Large intestine (tissue), 3 donors: ENCODE measurements around the gene CYP3A7. TPM values are rescaled to one million over a fixed set of nuclear protein-coding genes. Genes with fewer than 3 reads are reported as not detected.
"Not testable (repeated sequence)": the region's sequence is repeated elsewhere in the genome, so short reads cannot be mapped to it uniquely, and the experiment has no call there.

ENCODE experiments used
- DNase-seq, 2 donors: peaks; one replicate each; pipeline versions ENCODE4 v3.0.0 to v3.0.0-alpha.2; 2013
- H3K27ac ChIP-seq: one replicate; pipeline ENCODE4 v1.5.1; 2013; ENCODE audit warnings: low read length
- H3K27me3 ChIP-seq: 2 replicates; pipeline ENCODE4 v1.6.1; 2013; ENCODE audit warnings: low read length; ENCODE audit not compliant: control insufficient read depth, insufficient read depth
- H3K36me3 ChIP-seq: 2 replicates; pipeline ENCODE4 v1.6.1; 2013; ENCODE audit warnings: low read length; ENCODE audit not compliant: control insufficient read depth, insufficient read depth
- H3K4me1 ChIP-seq: one replicate; pipeline ENCODE4 v1.6.1; 2013; ENCODE audit warnings: low read length; ENCODE audit not compliant: control insufficient read depth, insufficient read depth
- H3K4me3 ChIP-seq: one replicate; pipeline ENCODE4 v1.5.1; 2013; ENCODE audit warnings: low read length
- H3K9me3 ChIP-seq: one replicate; pipeline ENCODE4 v1.6.1; 2013; ENCODE audit warnings: mild to moderate bottlenecking, low read depth, low read length, moderate library complexity; ENCODE audit not compliant: control insufficient read depth
- WGBS: methylation state at CpG from one replicate; pipeline ENCODE4 v1.1.5; 2013; ENCODE audit warnings: low lambda C conversion rate; ENCODE audit not compliant: insufficient coverage; 5-methylcytosine and 5-hydroxymethylcytosine counted together
- polyA plus RNA-seq: library from polyadenylated mRNA; unstranded; fragments of 120-200 nt; gene quantifications from one replicate; pipeline ENCODE4 v1.2.1, GENCODE V29; 2013

CYP3A7 gene
- polyA plus RNA-seq, 1 donor = 1.8 TPM

- 60% methylated on average over 1 of the region's 1 CpG for WGBS
- peak overlapping the region; percentile 93 for H3K27ac ChIP-seq
- H3K9me3 ChIP-seq = no peaks in the 10 kb centered on the region
- peak in 1 of 2 donors; percentile 68 for DNase-seq
- no peak overlapping the region for H3K4me3 ChIP-seq
- no peaks in the 10 kb centered on the region for H3K27me3 ChIP-seq
- H3K4me1 ChIP-seq = peaks cover 30% of the 10 kb centered on the region
- H3K36me3 ChIP-seq = no peaks in the 10 kb centered on the region
Observed at GRCh38 chr7:99730238-99730810, 4.7 kb downstream of the CYP3A7 start.

- 17% methylated on average over 1 of the region's 5 CpGs for WGBS
- Histone ChIP-seq H3K27ac (peak overlapping the region; percentile 93), H3K4me3 (no peak overlapping the region), H3K4me1 (peaks cover 30% of the 10 kb centered on the region), H3K9me3 (no peaks in the 10 kb centered on the region), H3K27me3 (no peaks in the 10 kb centered on the region), H3K36me3 (no peaks in the 10 kb centered on the region)
- peak; percentile 76 to 81 for DNase-seq
Observed at GRCh38 chr7:99729486-99730237, 5.3 kb downstream of the CYP3A7 start.

GRCh38 chr7:99728615-99729014 is 6.4 kb downstream of the CYP3A7 start:
- no CpG with 5 or more reads among the region's 2 CpGs for WGBS
- Histone ChIP-seq H3K36me3 (no peaks in the 10 kb centered on the region), H3K9me3 (no peaks in the 10 kb centered on the region), H3K27me3 (no peaks in the 10 kb centered on the region), H3K4me1 (peaks cover 30% of the 10 kb centered on the region), H3K4me3 (no peak overlapping the region), H3K27ac (peak overlapping the region; percentile 93)
- peak in 1 of 2 donors; percentile 44 for DNase-seq

- not testable (repeated sequence) for DNase-seq, H3K27ac ChIP-seq, H3K27me3 ChIP-seq, H3K36me3 ChIP-seq, H3K9me3 ChIP-seq, H3K4me3 ChIP-seq
- H3K4me1 ChIP-seq = peaks cover 18% of the 10 kb centered on the region
- WGBS = 93% methylated on average over 4 of the region's 6 CpGs
Observed at GRCh38 chr7:99723201-99723600, 11.8 kb downstream of the CYP3A7 start.

- no peaks in the 10 kb centered on the region for H3K9me3 ChIP-seq
- H3K4me3 ChIP-seq = no peak overlapping the region
- peak overlapping the region; percentile 73 for H3K27ac ChIP-seq
- H3K27me3 ChIP-seq = no peaks in the 10 kb centered on the region
- DNase-seq = no peak
- H3K36me3 ChIP-seq = no peaks in the 10 kb centered on the region
- 97% methylated on average over 3 of the region's 5 CpGs for WGBS
- peaks cover 14% of the 10 kb centered on the region for H3K4me1 ChIP-seq
Observed at GRCh38 chr7:99720800-99721595, 14.0 kb downstream of the CYP3A7 start.

GRCh38 chr7:99719996-99720769 is 14.8 kb downstream of the CYP3A7 start:
- Histone ChIP-seq H3K4me1 (peaks cover 14% of the 10 kb centered on the region), H3K9me3 (no peaks in the 10 kb centered on the region), H3K27me3 (no peaks in the 10 kb centered on the region), H3K36me3 (no peaks in the 10 kb centered on the region), H3K4me3 (no peak overlapping the region), H3K27ac (peak overlapping the region; percentile 73)
- no CpG with 5 or more reads among the region's 4 CpGs for WGBS
- peak; percentile 82 to 93 for DNase-seq

GRCh38 chr7:99713995-99714570 is 20.9 kb downstream of the CYP3A7 start:
- no peak for DNase-seq
- Histone ChIP-seq H3K27ac (no peak overlapping the region), H3K4me3 (no peak overlapping the region), H3K9me3 (no peaks in the 10 kb centered on the region), H3K36me3 (no peaks in the 10 kb centered on the region), H3K4me1 (no peaks in the 10 kb centered on the region), H3K27me3 (no peaks in the 10 kb centered on the region)
- 94% methylated on average over 2 of the region's 3 CpGs for WGBS

GRCh38 chr7:99709838-99710578 is 25.0 kb downstream of the CYP3A7 start:
- H3K36me3 ChIP-seq = no peaks in the 10 kb centered on the region
- DNase-seq = no peak
- WGBS = no CpG with 5 or more reads among the region's 2 CpGs

GRCh38 chr7:99709260-99709659 is 25.7 kb downstream of the CYP3A7 start:
- Histone ChIP-seq H3K9me3 (peaks cover 7% of the 10 kb centered on the region), H3K27me3 (no peaks in the 10 kb centered on the region), H3K4me3 (no peak overlapping the region), H3K27ac (no peak overlapping the region), H3K36me3 (no peaks in the 10 kb centered on the region), H3K4me1 (no peaks in the 10 kb centered on the region)
- WGBS = 100% methylated on average over 1 of the region's 2 CpGs
- no peak for DNase-seq

More at GRCh38 chr7:99709838-99710578, 25.0 kb downstream of the CYP3A7 start:
- Histone ChIP-seq H3K9me3 (peaks cover 7% of the 10 kb centered on the region), H3K27ac (no peak overlapping the region), H3K4me3 (no peak overlapping the region), H3K27me3 (no peaks in the 10 kb centered on the region), H3K4me1 (no peaks in the 10 kb centered on the region)
